Activated T-cell treated with anti-CD3 and anti-CD28 coated beads, Interleukin-2, amount 50 U/mL, for 24 hours (primary cell): ENCODE measurements around the gene CACNA2D3.

ENCODE experiments used
- DNase-seq: peaks from one replicate; pipeline ENCODE4 v3.0.0-alpha.2; 2020
- H3K27ac Mint-ChIP-seq: 2 replicates; pipeline ENCODE4 v1.8.0; 2020; ENCODE audit warnings: mild to moderate bottlenecking, mixed read lengths
- H3K27me3 Mint-ChIP-seq: 2 replicates; pipeline ENCODE4 v1.8.0; 2020; ENCODE audit warnings: mixed read lengths
- H3K36me3 Mint-ChIP-seq: 2 replicates; pipeline ENCODE4 v1.8.0; 2020; ENCODE audit warnings: low read depth, mixed read lengths
- H3K4me1 Mint-ChIP-seq: 2 replicates; pipeline ENCODE4 v1.8.0; 2020; ENCODE audit warnings: low read depth, mixed read lengths
- H3K4me3 Mint-ChIP-seq: 2 replicates; pipeline ENCODE4 v1.8.0; 2020; ENCODE audit warnings: mild to moderate bottlenecking, moderate library complexity, mixed read lengths
- H3K9me3 Mint-ChIP-seq: 2 replicates; pipeline ENCODE4 v1.8.0; 2020; ENCODE audit warnings: mixed read lengths

The CACNA2D3 gene

DNA sequence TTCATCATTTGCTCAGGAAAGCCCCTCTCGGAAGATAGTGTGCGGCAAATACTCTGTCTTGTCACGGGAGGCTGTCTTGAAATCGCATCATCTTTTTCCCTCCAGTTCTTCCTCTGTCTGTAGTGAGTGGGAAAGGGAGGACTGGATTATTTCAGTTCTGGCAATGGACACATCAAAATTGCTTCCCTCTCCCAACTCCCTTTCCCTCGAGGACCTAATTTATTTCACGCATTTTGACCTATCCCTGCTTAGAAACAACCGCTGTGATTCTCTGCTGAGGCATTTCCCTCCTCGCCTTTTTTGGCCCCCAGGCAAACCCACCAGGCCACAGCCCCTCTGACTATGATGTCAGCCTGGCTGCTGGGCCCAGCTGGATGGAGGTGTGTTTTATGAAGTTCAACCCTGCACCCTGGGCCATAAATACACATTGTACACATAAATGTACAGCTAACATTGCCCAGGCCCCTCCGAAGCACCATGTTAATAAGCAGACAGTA is 944.2 kb downstream of the CACNA2D3 start:
- H3K36me3 Mint-ChIP-seq: no peaks in the 10 kb centered on the region

DNA sequence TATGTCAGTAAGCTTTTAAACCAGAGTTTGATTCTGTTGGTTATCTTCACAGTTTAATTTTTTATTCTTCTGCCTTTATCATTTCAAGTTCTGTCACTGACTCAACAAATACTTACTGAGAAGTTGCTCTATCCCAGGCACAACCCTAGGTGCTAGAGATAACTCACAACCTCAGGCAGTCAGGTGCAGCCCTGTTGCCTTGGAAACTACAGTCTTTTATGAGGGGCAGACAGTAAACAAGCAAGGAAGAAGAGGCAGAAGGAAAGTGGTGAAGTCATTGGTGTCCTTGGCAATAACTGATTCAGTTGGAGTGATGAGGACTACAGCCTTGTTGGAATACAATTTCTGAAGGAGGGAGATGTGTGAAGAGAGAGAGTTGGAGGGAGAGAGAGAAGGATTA is 947.6 kb downstream of the CACNA2D3 start:
- no peaks in the 10 kb centered on the region for H3K27me3 Mint-ChIP-seq
- no peak overlapping the region for H3K27ac Mint-ChIP-seq
- H3K4me3 Mint-ChIP-seq: no peak overlapping the region
- peaks cover 3% of the 10 kb centered on the region for H3K9me3 Mint-ChIP-seq
- no peak for DNase-seq
- H3K4me1 Mint-ChIP-seq: no peaks in the 10 kb centered on the region
- no peaks in the 10 kb centered on the region for H3K36me3 Mint-ChIP-seq

More for the DNA sequence above, 944.2 kb downstream of the CACNA2D3 start:
- Mint-ChIP-seq H3K9me3 (peaks cover 3% of the 10 kb centered on the region), H3K27me3 (no peaks in the 10 kb centered on the region), H3K4me1 (no peaks in the 10 kb centered on the region), H3K4me3 (no peak overlapping the region), H3K27ac (no peak overlapping the region)
- no peak for DNase-seq

DNA sequence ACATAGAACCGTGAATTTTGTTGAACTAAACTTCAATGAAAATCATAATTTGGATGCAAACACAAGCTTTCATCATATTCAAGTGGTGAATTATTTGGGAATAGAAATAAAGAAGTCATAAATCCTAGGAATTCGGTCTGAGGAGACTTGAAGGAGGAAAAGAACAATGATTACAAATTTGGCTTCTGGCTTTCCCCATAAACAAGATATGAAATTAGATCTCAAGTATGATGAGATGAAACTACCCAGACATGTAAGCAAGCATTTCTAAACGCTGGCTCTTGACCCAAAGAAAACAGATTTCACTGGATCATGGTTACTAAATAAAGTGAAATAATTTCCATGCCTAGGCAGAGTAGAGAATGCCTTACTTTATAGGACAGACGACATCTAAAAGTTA is 952.4 kb downstream of the CACNA2D3 start:
- Mint-ChIP-seq H3K9me3 (peaks cover 4% of the 10 kb centered on the region), H3K27me3 (no peaks in the 10 kb centered on the region), H3K27ac (no peak overlapping the region), H3K4me1 (no peaks in the 10 kb centered on the region), H3K36me3 (no peaks in the 10 kb centered on the region), H3K4me3 (no peak overlapping the region)
- no peak for DNase-seq

DNA sequence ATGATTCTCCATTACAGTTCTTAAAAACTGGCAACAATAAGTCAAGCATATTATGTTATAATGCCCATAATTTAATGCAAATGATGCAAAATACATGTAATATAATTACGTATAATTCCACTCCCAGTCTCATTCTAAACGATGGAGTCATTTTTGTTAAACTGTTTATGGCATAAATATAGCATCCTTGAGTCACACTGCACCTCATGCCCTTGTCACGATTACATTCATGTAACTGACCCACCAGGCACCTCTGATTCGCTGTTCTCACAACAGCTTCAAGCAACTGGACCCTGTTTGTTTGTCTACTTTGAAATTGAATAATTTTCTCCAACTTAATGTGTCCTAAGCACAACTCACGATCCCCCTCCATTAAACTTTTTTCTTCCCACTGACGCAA is 953.5 kb downstream of the CACNA2D3 start:
- Mint-ChIP-seq H3K27me3 (no peaks in the 10 kb centered on the region), H3K27ac (no peak overlapping the region), H3K4me1 (no peaks in the 10 kb centered on the region), H3K36me3 (no peaks in the 10 kb centered on the region), H3K4me3 (no peak overlapping the region), H3K9me3 (peaks cover 4% of the 10 kb centered on the region)
- no peak for DNase-seq

DNA sequence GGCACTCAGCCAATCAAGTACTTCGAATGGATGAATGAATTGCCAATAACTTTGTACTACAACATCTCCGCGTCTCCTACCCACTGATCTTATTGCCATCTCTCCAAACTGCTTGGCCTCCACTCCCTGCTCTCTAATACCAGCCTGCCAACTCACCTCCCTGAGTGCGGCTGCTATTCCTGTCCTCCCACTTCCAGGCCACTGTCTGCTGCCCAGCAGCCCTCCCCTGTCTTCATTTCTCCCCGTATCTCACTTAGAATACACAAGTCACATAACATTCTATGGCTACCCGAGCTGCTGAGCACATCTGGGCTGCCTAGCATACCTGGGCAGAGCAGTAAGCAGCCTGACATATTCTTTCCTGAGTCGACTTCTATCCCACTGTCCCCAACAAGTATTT is 955.4 kb downstream of the CACNA2D3 start:
- DNase-seq: no peak
- Mint-ChIP-seq H3K36me3 (no peaks in the 10 kb centered on the region), H3K27ac (no peak overlapping the region), H3K4me1 (no peaks in the 10 kb centered on the region), H3K27me3 (no peaks in the 10 kb centered on the region), H3K9me3 (peaks cover 4% of the 10 kb centered on the region), H3K4me3 (no peak overlapping the region)

DNA sequence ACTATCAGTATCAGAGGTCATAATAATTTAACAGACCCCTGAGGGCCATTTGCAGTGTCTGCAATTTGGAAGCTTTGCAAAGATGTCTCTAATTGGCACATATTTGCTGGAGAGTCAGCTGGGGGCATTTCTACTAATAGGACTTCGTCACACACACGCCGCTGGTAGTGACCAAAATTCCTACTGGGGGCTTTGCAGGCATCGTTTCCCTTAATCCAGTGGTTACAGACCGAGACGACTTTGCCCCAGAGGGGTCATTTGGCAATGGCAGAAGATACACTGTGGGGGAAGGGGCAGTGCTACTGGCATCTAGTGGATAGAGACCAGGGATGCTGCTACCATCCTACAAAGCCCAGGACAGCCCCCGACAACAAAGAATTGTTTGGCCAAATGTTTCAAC is 956.5 kb downstream of the CACNA2D3 start:
- Mint-ChIP-seq H3K9me3 (peaks cover 4% of the 10 kb centered on the region), H3K27ac (no peak overlapping the region), H3K4me3 (no peak overlapping the region), H3K27me3 (no peaks in the 10 kb centered on the region), H3K4me1 (no peaks in the 10 kb centered on the region), H3K36me3 (no peaks in the 10 kb centered on the region)
- DNase-seq: no peak

DNA sequence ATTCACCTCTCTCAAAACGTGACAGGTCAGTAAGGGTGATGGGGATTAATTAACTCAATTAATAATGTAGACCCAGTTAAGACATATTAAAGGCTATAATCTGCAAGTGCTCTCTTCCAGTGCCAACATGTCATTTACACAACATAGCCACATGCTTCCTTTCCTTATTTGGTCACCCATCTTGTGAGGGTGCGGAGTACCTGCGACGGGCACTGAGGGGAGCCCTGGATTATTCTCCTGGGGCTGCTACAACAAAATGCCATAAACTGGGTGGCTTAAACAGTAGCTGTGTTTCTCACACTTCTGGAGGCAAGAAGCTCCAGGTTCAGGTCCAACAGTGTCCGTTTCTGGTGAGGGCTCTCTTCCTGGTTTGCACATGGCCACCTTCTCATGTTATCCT is 962.9 kb downstream of the CACNA2D3 start:
- Mint-ChIP-seq H3K27me3 (no peaks in the 10 kb centered on the region), H3K36me3 (no peaks in the 10 kb centered on the region), H3K27ac (no peak overlapping the region), H3K4me1 (no peaks in the 10 kb centered on the region), H3K9me3 (no peaks in the 10 kb centered on the region), H3K4me3 (no peak overlapping the region)
- no peak for DNase-seq

DNA sequence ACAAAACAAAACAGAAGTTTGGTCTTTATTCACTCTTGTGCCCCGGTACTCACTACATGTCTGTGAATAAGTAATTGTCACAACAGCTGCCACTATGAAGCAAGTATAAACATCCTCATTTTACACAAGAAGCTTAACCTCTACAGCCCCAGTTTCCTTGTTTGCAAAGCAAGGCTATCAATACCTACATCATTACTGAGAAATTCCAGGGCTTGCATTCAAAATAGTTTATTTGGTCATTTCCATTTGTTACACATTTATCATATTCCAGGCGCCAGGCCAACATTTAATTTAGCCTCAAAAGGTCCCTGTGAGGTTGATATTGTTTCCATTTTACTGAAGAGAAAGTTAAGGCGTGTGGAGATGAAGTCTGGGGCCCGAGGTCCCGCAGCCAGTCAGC is 966.9 kb downstream of the CACNA2D3 start:
- H3K36me3 Mint-ChIP-seq: no peaks in the 10 kb centered on the region
- H3K27ac Mint-ChIP-seq: no peak overlapping the region
- peaks cover 2% of the 10 kb centered on the region for H3K9me3 Mint-ChIP-seq
- H3K27me3 Mint-ChIP-seq: no peaks in the 10 kb centered on the region
- no peak overlapping the region for H3K4me3 Mint-ChIP-seq
- H3K4me1 Mint-ChIP-seq: no peaks in the 10 kb centered on the region
- no peak for DNase-seq

DNA sequence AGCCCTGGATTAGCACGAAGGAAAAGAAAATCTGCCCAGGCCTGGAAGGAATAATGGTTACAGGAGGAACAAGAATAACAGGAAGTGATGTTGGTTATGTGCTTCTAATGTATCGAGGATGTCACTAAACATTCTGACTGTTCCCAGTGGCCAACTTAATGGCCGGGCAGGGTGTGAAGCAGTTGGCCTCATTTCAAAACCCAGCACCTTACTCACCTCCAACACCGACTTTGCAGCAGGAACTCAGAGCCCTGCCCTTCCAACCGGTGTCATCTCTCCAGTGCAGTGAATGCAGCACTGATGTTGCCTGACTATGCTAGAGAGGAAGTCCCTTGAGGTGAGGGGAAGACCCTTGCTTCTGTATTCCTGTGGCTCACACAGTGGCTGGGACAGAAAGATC is 967.9 kb downstream of the CACNA2D3 start:
- Mint-ChIP-seq H3K36me3 (no peaks in the 10 kb centered on the region), H3K9me3 (peaks cover 5% of the 10 kb centered on the region), H3K27me3 (no peaks in the 10 kb centered on the region), H3K4me1 (no peaks in the 10 kb centered on the region), H3K27ac (no peak overlapping the region), H3K4me3 (no peak overlapping the region)
- DNase-seq: no peak

DNA sequence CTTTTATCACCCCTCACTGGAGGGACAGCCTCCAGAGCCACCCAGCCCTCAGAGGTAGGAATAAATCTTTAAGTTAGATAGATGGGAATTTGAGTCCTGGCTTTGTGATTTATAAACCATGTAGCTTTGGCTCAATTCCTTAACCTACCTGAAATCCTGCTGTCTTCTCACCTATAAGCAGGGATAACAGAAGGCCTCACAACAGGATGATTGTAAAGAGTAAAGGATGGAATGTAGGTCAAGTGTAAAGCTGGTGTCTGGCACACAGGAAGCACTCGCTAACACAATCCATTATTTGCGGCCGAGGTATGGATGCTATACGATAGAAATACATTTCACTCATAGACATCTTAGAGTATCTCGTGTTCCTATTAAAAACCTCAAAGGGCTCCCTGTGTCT is 968.4 kb downstream of the CACNA2D3 start:
- Mint-ChIP-seq H3K36me3 (no peaks in the 10 kb centered on the region), H3K9me3 (peaks cover 5% of the 10 kb centered on the region), H3K27me3 (no peaks in the 10 kb centered on the region), H3K4me3 (no peak overlapping the region), H3K27ac (no peak overlapping the region), H3K4me1 (no peaks in the 10 kb centered on the region)
- no peak for DNase-seq

DNA sequence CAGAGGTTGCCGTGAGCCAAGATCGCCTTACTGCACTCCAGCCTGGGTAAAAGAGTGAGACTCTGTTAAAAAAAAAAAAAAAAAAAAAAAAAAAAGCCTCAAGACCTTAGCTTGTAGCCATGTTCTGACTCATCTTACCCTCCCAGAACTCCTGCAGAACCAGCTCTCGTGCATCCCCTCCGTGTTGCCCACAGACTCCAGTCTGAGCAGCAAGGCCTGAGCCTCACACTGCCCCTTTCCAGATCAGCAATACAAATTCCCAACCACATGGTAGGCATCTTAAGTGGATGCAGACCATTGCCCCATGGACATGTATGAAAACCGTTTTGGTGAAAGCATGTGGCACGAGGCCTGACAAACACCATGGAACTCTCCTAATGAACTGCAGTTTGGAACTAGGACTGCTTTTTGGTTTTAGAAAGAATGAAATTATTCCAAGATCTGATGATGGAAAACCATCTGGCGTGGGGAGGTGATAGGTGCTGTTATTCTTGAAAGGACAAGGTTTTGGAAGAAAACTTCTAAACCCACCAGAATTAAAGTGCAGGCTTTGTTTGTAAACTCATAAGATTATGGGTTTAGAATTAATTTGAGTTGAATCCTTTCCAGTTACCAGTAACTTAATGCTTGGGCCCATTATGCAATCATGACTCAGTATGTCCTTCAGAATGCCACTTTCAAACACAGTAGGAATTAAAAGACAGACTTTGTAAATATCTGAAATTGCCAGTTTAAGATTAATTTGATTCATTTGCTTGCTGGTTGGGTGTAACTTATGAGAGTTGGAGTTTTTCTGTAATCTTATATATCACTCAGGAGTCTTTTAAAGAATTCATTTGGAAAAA is 969.3 kb downstream of the CACNA2D3 start:
- no peak overlapping the region for H3K27ac Mint-ChIP-seq
- no peaks in the 10 kb centered on the region for H3K4me1 Mint-ChIP-seq
- peaks cover 5% of the 10 kb centered on the region for H3K9me3 Mint-ChIP-seq
- H3K36me3 Mint-ChIP-seq: no peaks in the 10 kb centered on the region
- H3K4me3 Mint-ChIP-seq: no peak overlapping the region
- no peaks in the 10 kb centered on the region for H3K27me3 Mint-ChIP-seq
- no peak for DNase-seq

DNA sequence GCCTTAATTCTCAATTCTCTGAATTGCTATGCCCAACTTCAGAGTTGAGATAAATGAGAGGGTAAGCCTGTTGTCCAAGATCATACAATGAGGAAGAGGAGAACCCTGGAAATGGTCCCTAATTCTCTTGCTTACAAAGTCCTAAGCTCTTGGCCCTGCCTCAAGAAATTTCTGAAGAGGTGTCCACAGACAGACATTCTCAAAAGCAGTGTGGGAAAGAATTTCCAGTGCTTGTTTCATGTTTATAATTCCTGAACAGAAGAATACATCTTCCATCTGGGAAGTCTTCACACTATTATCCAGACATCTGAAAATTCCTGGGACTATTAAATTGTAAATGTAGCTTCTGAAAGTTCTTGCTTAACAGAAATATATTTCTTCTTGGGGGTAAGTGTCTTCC is 972.3 kb downstream of the CACNA2D3 start:
- peaks cover 5% of the 10 kb centered on the region for H3K9me3 Mint-ChIP-seq
- H3K36me3 Mint-ChIP-seq: no peaks in the 10 kb centered on the region
- H3K4me3 Mint-ChIP-seq: no peak overlapping the region
- no peak for DNase-seq
- H3K4me1 Mint-ChIP-seq: no peaks in the 10 kb centered on the region
- H3K27me3 Mint-ChIP-seq: no peaks in the 10 kb centered on the region
- no peak overlapping the region for H3K27ac Mint-ChIP-seq

DNA sequence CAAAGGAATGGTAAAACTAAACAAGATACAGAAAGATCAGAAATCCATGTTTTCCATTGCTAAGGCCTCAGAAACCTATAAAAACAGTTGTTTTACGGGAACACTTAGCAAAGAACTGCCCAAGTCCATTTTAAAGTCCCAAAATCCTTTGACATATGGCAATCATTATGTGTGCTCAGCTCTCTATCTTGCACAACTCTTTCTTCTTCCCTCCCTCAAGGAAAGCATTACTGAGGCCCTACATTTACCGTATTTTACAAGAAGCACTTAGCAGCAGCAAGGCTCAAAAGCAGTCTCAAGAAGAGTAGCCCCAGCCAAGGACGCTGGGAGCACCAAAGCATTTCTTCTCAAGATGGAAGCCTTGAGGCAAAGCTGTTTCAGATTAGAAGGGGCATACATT is 975.1 kb downstream of the CACNA2D3 start:
- Mint-ChIP-seq H3K27me3 (no peaks in the 10 kb centered on the region), H3K4me1 (no peaks in the 10 kb centered on the region), H3K27ac (no peak overlapping the region), H3K9me3 (peaks cover 2% of the 10 kb centered on the region), H3K36me3 (no peaks in the 10 kb centered on the region), H3K4me3 (no peak overlapping the region)
- no peak for DNase-seq

DNA sequence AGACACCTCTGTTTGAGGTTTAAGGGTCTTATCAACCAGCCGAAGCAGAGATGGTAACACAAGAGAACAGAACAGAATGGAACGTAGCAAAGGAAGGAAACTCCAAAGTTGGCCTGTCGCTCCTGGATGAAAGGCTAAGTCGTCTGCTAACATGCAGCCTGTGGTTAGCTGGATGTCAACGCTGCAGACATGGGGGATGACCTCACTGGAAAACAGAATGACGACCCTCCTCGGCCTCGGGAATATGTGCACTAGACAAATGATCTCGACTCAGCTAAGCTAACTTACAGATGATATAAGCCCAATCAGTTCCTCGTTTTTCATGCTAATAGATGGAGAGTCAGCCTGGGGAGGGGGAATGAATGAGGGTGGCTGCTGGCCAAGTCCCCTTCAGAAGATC is 983.3 kb downstream of the CACNA2D3 start:
- Mint-ChIP-seq H3K9me3 (peaks cover 4% of the 10 kb centered on the region), H3K27ac (no peak overlapping the region), H3K4me1 (no peaks in the 10 kb centered on the region), H3K36me3 (no peaks in the 10 kb centered on the region), H3K4me3 (no peak overlapping the region), H3K27me3 (peaks cover 2% of the 10 kb centered on the region)
- no peak for DNase-seq

DNA sequence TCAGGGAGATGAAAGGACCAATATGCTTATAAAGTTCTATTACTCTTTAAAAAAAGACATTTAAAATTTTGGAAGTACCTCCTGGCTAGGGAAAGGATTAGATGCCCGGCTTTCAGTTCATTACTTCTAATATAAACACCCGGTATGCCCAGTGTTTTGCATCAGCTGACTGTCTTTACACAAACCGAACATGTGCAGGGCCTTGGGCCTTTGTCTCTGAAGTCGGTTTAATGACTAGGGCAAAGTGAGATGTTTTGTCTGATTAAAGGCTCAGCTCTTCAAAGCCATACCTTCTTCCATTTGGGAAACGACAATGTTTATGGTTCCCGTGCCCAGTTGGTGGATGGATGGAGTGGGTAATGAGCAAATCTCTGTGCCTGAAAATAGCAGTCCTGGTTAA is 984.8 kb downstream of the CACNA2D3 start:
- Mint-ChIP-seq H3K4me1 (no peaks in the 10 kb centered on the region), H3K27me3 (peaks cover 2% of the 10 kb centered on the region), H3K9me3 (peaks cover 4% of the 10 kb centered on the region), H3K27ac (no peak overlapping the region), H3K36me3 (no peaks in the 10 kb centered on the region), H3K4me3 (no peak overlapping the region)
- DNase-seq: no peak
